MM.1S (cell line): ENCODE data around the gene CTTNBP2NL.

Experiments used
- DNase-seq: peaks from one replicate; pipeline ENCODE4 v3.0.0-alpha.2; 2015
- H2AFZ ChIP-seq: fragments of 300-600 bp; sonication (generic); 2 replicates; pipeline ENCODE4 v1.6.0; 2016; ENCODE audit warnings: antibody characterized with exemption, low read length
- H3F3A ChIP-seq: fragments of 300-600 bp; sonication (generic); 2 replicates; pipeline ENCODE4 v1.6.1; 2016; ENCODE audit warnings: mild to moderate bottlenecking, antibody characterized with exemption, low read length, moderate library complexity, mixed read lengths; ENCODE audit not compliant: insufficient read depth
- H3K27ac ChIP-seq: fragments of 300-600 bp; sonication (generic); 2 replicates; pipeline ENCODE4 v1.5.1; 2016; ENCODE audit warnings: mild to moderate bottlenecking, low read length
- H3K27me3 ChIP-seq: fragments of 300-600 bp; sonication (generic); replicated peaks from 2 replicates; pipeline ENCODE4 v1.6.0; 2016; ENCODE audit warnings: low read length; ENCODE audit not compliant: insufficient read depth
- H3K36me3 ChIP-seq: fragments of 300-600 bp; sonication (generic); replicated peaks from 2 replicates; pipeline ENCODE4 v1.6.1; 2016; ENCODE audit warnings: mild to moderate bottlenecking, low read length, mixed read lengths; ENCODE audit not compliant: insufficient read depth
- H3K4me1 ChIP-seq: fragments of 300-600 bp; sonication (generic); 2 replicates; pipeline ENCODE4 v1.6.1; 2016; ENCODE audit warnings: low read length, mixed read lengths
- H3K4me2 ChIP-seq: fragments of 300-600 bp; sonication (generic); 2 replicates; pipeline ENCODE4 v1.6.0; 2016; ENCODE audit warnings: low read depth, low read length
- H3K4me3 ChIP-seq: fragments of 300-600 bp; sonication (generic); 2 replicates; pipeline ENCODE4 v1.5.1; 2016; ENCODE audit warnings: low read length, mixed read lengths
- H3K79me2 ChIP-seq: fragments of 300-600 bp; sonication (generic); 2 replicates; pipeline ENCODE4 v1.6.1; 2016; ENCODE audit warnings: mixed run types, low read length, mixed read lengths
- H3K9ac ChIP-seq: fragments of 300-600 bp; sonication (generic); 2 replicates; pipeline ENCODE4 v1.6.1; 2016; ENCODE audit warnings: low read length, mixed read lengths
- H3K9me2 ChIP-seq: fragments of 300-600 bp; sonication (generic); replicated peaks from 2 replicates; pipeline ENCODE4 v1.6.1; 2016; ENCODE audit warnings: mild to moderate bottlenecking, low read length, mixed read lengths; ENCODE audit not compliant: insufficient read depth
- H3K9me3 ChIP-seq: fragments of 300-600 bp; sonication (generic); replicated peaks from 2 replicates; pipeline ENCODE4 v1.6.1; 2016; ENCODE audit warnings: mild to moderate bottlenecking, low read length, mixed read lengths; ENCODE audit not compliant: insufficient read depth
- H4K20me1 ChIP-seq: fragments of 300-600 bp; sonication (generic); 2 replicates; pipeline ENCODE4 v1.6.1; 2016; ENCODE audit warnings: mild to moderate bottlenecking, low read length, moderate library complexity, mixed read lengths; ENCODE audit not compliant: insufficient read depth
- EZH2 ChIP-seq: fragments of 300-600 bp; sonication (generic); optimal IDR thresholded peaks from 2 replicates; pipeline ENCODE3; 2017; ENCODE audit warnings: low read depth, mild to moderate bottlenecking, antibody characterized with exemption, low read length, mixed read lengths
- EZH2phosphoT487 ChIP-seq: fragments of 300-600 bp; sonication (generic); IDR thresholded peaks from 2 replicates; pipeline ENCODE4 v1.6.1; 2018; ENCODE audit warnings: antibody characterized with exemption, low read length
- TF ChIP-seq, protein P1 (sequence below): fragments of 300-600 bp; sonication (generic); IDR thresholded peaks from 2 replicates; pipeline ENCODE4 v1.5.1; 2016; ENCODE audit warnings: antibody characterized with exemption, low read length, mixed read lengths

The CTTNBP2NL gene

GRCh38 chr1:112504661-112505399 is 108.8 kb downstream of the CTTNBP2NL start:
- no peaks in the 10 kb centered on the region for H3K9me2 ChIP-seq
- no peak for TF ChIP-seq EZH2
- TF ChIP-seq, protein P1, sequence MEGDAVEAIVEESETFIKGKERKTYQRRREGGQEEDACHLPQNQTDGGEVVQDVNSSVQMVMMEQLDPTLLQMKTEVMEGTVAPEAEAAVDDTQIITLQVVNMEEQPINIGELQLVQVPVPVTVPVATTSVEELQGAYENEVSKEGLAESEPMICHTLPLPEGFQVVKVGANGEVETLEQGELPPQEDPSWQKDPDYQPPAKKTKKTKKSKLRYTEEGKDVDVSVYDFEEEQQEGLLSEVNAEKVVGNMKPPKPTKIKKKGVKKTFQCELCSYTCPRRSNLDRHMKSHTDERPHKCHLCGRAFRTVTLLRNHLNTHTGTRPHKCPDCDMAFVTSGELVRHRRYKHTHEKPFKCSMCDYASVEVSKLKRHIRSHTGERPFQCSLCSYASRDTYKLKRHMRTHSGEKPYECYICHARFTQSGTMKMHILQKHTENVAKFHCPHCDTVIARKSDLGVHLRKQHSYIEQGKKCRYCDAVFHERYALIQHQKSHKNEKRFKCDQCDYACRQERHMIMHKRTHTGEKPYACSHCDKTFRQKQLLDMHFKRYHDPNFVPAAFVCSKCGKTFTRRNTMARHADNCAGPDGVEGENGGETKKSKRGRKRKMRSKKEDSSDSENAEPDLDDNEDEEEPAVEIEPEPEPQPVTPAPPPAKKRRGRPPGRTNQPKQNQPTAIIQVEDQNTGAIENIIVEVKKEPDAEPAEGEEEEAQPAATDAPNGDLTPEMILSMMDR, result no peak
- no peak for TF ChIP-seq EZH2phosphoT487
- H3K27ac ChIP-seq, result no peak overlapping the region
- H3K27me3 ChIP-seq, result no peaks in the 10 kb centered on the region; the same call in 1 of the 2 replicates
- no peak overlapping the region for H3K4me2 ChIP-seq
- no peaks in the 10 kb centered on the region for H3K4me1 ChIP-seq
- H3K9ac ChIP-seq, result no peak overlapping the region
- no peak overlapping the region for H3K4me3 ChIP-seq
- no peaks in the 10 kb centered on the region for H3K9me3 ChIP-seq
- no peak overlapping the region for H2AFZ ChIP-seq
- H3F3A ChIP-seq, result no peaks in the 10 kb centered on the region
- no peaks in the 10 kb centered on the region for H3K79me2 ChIP-seq
- DNase-seq, result no peak
- H4K20me1 ChIP-seq, result no peaks in the 10 kb centered on the region
- H3K36me3 ChIP-seq, result no peaks in the 10 kb centered on the region

GRCh38 chr1:112505400-112505785 is 109.4 kb downstream of the CTTNBP2NL start:
- Histone ChIP-seq H3K4me2 (no peak overlapping the region), H3K36me3 (no peaks in the 10 kb centered on the region), H3F3A (no peaks in the 10 kb centered on the region), H3K27ac (no peak overlapping the region), H3K4me1 (no peaks in the 10 kb centered on the region), H3K79me2 (no peaks in the 10 kb centered on the region), H4K20me1 (no peaks in the 10 kb centered on the region), H3K9ac (no peak overlapping the region), H3K27me3 (no peaks in the 10 kb centered on the region; the same call in 1 of the 2 replicates), H3K9me3 (no peaks in the 10 kb centered on the region), H3K4me3 (no peak overlapping the region), H3K9me2 (no peaks in the 10 kb centered on the region), H2AFZ (no peak overlapping the region)
- TF ChIP-seq EZH2 (no peak), EZH2phosphoT487 (no peak)
- TF ChIP-seq, protein P1, result no peak
- no peak for DNase-seq

GRCh38 chr1:112505878-112506277 is 109.9 kb downstream of the CTTNBP2NL start:
- TF ChIP-seq, protein P1, result no peak
- TF ChIP-seq EZH2 (no peak), EZH2phosphoT487 (no peak)

More at GRCh38 chr1:112505878-112506277, 109.9 kb downstream of the CTTNBP2NL start:
- no peak overlapping the region for H3K4me3 ChIP-seq
- no peaks in the 10 kb centered on the region for H3F3A ChIP-seq
- no peaks in the 10 kb centered on the region for H3K9me3 ChIP-seq
- H3K9ac ChIP-seq, result no peak overlapping the region
- no peak overlapping the region for H2AFZ ChIP-seq
- no peak overlapping the region for H3K4me2 ChIP-seq
- DNase-seq, result no peak
- no peaks in the 10 kb centered on the region; the same call in 1 of the 2 replicates for H3K27me3 ChIP-seq
- H4K20me1 ChIP-seq, result no peaks in the 10 kb centered on the region
- H3K79me2 ChIP-seq, result no peaks in the 10 kb centered on the region
- no peaks in the 10 kb centered on the region for H3K36me3 ChIP-seq
- H3K27ac ChIP-seq, result no peak overlapping the region
- no peaks in the 10 kb centered on the region for H3K9me2 ChIP-seq
- H3K4me1 ChIP-seq, result no peaks in the 10 kb centered on the region
